Fibroblast of villous mesenchyme (primary cell): ENCODE measurements around the gene OR9Q1. TPM values are rescaled to one million over a fixed set of nuclear protein-coding genes. Genes with fewer than 3 reads are reported as not detected.

Experiments
- DNase-seq: peaks from one replicate; pipeline ENCODE4 v3.0.0-alpha.2; 2010; ENCODE audit warnings: low read depth
- H3K4me3 ChIP-seq: 2 replicates; pipeline ENCODE4 v1.5.1; 2011; ENCODE audit warnings: low read depth, mild to moderate bottlenecking, low read length
- CTCF ChIP-seq: IDR thresholded peaks from 2 replicates; pipeline ENCODE4 v1.5.1; 2012; ENCODE audit warnings: low read depth, mild to moderate bottlenecking, low read length; ENCODE audit not compliant: insufficient read depth
- total RNA-seq: library from RNA; depleted of rRNA; stranded (reverse); fragments of >200 nt; gene quantifications from 2 replicates; pipeline ENCODE4 v1.2.3, GENCODE V29; 2012

Gene OR9Q1
- total RNA-seq, 1 donor = not detected

DNA sequence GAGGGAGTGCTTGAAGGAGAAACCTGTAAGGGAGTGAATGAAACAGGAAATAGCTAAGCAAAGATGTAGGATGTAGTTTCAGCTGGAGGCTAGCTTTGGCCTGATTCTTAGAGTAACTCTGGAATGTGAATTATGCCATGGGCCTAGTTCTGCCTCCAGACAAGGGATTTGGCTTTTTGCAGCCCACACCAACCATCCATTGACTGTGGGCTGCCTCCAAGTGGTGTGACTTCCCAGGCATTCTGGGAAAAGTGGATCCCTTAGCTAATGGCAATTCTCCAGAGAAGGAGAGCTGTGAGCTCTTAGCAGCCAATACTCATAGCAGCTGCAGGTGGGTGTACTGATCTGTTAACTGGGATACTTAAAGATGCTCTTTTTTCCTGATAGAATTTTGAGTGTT is 103.7 kb downstream of the OR9Q1 start:
- DNase-seq = no peak
- H3K4me3 ChIP-seq = no peak overlapping the region
- TF ChIP-seq CTCF = no peak

DNA sequence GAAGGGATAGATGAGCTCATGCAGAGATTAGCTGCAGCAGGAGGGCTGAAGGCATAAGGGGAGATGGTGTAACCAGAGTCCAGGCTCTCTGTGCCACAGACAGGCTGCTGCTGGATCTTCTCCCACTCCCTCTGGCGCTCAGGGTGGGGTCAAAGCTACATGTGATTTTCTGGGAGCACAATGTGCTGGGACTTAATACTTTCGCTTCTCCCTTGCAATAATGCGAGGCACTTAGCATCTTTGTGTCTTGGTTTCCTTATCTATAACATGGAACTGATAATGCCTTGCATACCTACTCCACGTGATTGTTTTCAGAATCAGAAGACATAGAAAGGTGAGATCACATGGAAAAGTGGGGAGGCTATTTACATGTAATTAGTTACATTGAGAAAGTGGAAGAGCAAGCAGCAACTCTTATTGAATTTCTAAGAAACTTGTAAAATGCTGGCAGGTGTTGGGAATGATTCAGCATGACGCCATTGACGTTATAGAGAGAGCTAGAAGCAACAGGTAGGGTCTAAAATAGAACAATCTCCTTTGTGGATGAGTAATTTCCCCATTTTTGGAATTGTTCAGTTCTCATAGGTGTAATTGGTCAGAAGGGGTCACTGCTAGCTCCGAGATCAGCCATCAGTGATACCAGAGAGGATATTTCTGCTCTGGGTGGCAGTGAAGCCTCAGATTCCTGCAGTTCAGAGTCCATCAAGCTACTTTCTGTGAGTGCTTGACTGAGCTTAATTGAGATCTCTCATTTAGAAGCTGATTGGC is 109.8 kb downstream of the OR9Q1 start:
- no peak for DNase-seq
- no peak for TF ChIP-seq CTCF

DNA sequence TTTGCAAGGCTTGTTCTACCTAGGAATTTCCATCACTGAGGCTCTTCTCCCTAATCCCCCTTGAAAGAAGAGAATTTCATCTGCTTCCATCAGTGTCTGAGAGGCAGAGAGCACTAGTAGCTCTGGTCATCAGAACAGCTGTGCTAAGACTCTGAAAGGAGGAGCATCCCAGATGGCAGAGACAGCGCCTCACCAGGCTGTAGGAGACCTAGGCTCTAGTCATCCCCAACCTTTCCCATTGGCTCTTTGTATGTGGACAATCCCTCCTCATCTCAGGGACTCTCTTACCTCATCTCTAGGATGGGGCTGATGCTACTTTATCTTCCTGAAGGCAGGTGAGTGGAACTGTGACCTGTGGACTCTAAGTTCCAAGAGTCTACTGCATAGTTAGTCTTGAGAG is 110.5 kb downstream of the OR9Q1 start:
- no peak for DNase-seq
- TF ChIP-seq CTCF = no peak
- H3K4me3 ChIP-seq = no peak overlapping the region

More for the DNA sequence above, 109.8 kb downstream of the OR9Q1 start:
- H3K4me3 ChIP-seq = no peak overlapping the region

GRCh38 chr11:58135171-58135570 is 111.5 kb downstream of the OR9Q1 start:
- no peak overlapping the region for H3K4me3 ChIP-seq
- TF ChIP-seq CTCF = no peak
- no peak for DNase-seq

GRCh38 chr11:58142761-58143160 is 119.1 kb downstream of the OR9Q1 start:
- H3K4me3 ChIP-seq = no peak overlapping the region
- DNase-seq = no peak

GRCh38 chr11:58152781-58153180 is 129.1 kb downstream of the OR9Q1 start:
- no peak overlapping the region for H3K4me3 ChIP-seq
- DNase-seq = no peak
- TF ChIP-seq CTCF = no peak

More at GRCh38 chr11:58142761-58143160, 119.1 kb downstream of the OR9Q1 start:
- TF ChIP-seq CTCF = no peak

GRCh38 chr11:58164389-58164788 is 140.7 kb downstream of the OR9Q1 start:
- no peak overlapping the region for H3K4me3 ChIP-seq
- TF ChIP-seq CTCF = no peak
- no peak for DNase-seq
